ENCODE data around the gene CTU2.
A peak's percentile ranks its signal among the peaks of the same experiment; 100 is the strongest.

CTU2 gene

DNA sequence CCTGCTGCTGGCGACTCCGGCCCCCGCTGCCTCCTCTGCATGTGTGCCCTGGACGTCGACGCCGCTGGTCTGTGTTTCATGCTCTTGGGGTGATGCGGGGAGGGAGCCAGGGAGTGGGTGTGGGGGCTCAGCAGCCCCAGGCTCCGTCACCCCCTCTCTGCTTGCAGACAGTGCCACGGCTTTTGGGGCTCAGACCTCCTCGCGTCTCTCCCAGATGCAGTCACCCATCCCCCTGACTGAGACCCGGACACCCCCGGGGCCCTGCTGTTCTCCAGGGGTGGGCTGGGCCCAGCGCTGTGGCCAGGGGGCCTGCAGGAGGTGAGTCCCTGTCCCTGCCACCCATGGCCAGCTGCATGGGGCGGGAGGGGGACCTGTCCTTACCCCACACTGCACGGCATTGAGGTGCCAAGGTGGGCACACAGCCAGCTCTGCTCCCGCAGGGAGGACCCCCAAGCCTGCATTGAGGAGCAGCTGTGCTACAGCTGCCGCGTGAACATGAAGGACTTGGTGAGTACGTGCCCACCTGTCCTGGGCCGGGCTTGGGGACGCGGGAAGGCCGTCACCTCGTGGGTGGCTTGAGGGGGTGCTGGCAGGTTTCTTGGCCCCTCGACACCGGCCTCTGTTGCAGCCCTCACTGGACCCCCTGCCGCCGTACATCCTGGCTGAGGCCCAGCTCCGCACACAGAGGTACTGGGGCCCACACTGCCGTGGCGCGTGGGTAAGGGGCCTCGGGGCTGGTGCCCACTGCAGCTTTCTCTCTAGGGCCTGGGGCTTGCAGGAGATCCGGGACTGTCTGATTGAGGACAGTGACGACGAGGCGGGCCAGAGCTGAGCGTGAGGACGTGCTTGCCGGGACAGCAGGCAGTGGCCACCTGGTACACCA lies 8.4 kb downstream of the CTU2 start:
- Mint-ChIP-seq H3K27me3 (no peaks in the 10 kb centered on the region), H3K27ac (no peak overlapping the region), H3K4me3 (no peak overlapping the region), H3K36me3 (peaks cover 4% of the 10 kb centered on the region), H3K9me3 (no peaks in the 10 kb centered on the region), H3K4me1 (peaks cover 8% of the 10 kb centered on the region)

DNA sequence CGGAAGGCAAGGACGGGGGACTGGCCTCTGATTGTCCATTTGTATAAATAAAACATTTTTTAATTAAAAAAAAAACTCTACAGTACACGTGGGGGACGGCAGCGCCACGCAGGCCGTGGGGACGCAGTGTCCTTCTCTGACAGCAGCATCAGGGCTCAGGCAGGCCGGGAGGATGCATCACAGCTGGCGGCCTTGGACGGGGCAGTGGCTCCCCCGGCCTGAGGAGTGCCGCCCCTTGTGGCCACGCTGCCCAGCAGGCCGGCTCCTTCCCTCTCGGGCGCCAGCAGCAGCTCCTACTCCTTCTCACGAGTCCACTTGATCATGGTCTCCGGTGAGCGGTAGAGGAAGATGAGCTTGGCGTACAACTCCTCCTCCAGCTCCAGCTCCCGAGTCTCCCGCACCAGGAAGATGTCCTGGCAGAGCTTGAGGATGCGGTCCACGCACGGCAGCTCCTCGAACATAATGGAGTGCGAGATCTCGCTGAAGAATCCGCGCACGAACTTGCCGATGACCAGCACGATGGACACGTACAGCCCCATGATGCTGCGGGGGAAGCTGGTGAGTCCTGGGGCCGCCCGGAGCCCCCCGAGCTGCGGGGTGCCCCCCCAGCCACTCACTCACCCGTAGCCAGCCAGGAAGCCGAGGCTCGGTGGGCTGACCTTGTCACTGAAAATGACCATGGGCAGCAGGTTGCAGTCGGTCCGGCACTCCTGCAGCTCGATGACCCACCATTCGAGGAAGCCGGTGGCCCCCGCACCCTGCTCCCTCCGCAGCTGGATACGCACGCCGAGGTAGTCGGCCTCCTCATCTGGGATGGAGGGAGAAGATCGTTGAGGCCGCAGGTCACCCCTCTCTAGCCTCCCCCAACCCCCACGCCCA lies 9.2 kb downstream of the CTU2 start:
- H3K4me1 Mint-ChIP-seq: peaks cover 7% of the 10 kb centered on the region
- no peak overlapping the region for H3K4me3 Mint-ChIP-seq
- H3K27ac Mint-ChIP-seq: no peak overlapping the region
- peaks cover 4% of the 10 kb centered on the region for H3K36me3 Mint-ChIP-seq
- no peaks in the 10 kb centered on the region for H3K9me3 Mint-ChIP-seq
- no peaks in the 10 kb centered on the region for H3K27me3 Mint-ChIP-seq

DNA sequence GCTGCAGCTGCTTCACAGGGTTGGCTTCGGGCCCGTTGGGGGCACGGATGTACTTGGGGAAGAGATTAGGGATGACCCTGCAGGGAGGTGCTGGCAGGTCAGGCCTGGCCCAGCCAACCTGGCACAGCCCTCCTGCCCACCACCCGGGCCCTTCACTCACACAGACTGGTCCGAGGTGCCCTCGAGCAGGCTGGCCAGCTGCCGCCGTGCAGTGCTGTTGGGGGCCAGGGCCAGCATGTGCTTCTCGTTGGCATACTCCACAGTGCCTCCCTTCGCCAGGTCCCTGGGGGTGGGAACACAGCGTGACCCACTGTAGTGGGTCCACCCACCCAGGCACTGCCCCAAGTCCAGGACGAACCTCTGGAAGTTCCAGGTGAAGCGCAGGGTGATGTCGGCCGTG lies 9.9 kb downstream of the CTU2 start:
- peaks cover 5% of the 10 kb centered on the region for H3K36me3 Mint-ChIP-seq
- H3K4me3 Mint-ChIP-seq: no peak overlapping the region
- no peaks in the 10 kb centered on the region for H3K9me3 Mint-ChIP-seq
- no peaks in the 10 kb centered on the region for H3K27me3 Mint-ChIP-seq
- peaks cover 7% of the 10 kb centered on the region for H3K4me1 Mint-ChIP-seq
- no peak overlapping the region for H3K27ac Mint-ChIP-seq

DNA sequence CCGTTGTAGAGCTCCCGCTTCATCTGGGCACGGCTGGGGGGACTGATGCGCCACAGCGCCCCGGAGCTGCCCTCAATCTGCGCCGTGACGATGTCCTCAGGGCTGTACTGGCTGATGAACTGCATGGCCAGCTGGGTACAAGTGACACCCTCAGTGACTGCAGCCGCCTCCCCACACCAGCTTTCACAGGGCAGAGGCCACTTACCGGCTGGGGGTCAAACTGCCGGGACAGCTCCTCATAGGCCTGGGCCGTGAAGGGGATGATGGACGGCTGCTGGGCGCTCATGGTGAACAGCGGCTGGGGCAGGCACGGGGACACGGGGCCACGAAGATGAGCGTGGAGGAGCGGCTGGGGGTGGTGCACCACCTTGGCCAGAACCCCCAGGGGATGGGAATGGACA lies 10.3 kb downstream of the CTU2 start:
- Mint-ChIP-seq H3K36me3 (peaks cover 5% of the 10 kb centered on the region), H3K9me3 (no peaks in the 10 kb centered on the region), H3K27me3 (no peaks in the 10 kb centered on the region), H3K4me1 (peaks cover 5% of the 10 kb centered on the region), H3K27ac (no peak overlapping the region), H3K4me3 (no peak overlapping the region)

DNA sequence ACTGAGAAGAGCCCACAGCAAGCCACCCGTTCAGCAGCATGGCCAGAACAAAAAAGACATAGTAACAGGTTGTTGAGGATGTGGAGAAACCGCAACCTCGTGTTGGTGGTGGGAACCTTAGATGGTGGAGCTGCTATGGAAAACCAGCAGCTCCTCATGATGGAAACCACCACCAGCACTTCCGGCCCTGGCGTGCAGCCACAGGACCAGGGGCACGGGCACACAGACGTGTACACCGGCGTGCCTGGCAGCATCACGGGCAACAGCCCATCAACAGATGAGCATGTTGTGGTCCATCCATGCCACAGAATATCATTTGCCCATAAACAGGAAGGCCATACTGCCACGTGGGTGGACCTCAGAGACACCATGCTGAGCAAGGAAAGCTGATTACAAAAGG lies 11.9 kb downstream of the CTU2 start:
- H3K4me1 Mint-ChIP-seq: no peaks in the 10 kb centered on the region
- H3K27me3 Mint-ChIP-seq: no peaks in the 10 kb centered on the region
- no peaks in the 10 kb centered on the region for H3K9me3 Mint-ChIP-seq

DNA sequence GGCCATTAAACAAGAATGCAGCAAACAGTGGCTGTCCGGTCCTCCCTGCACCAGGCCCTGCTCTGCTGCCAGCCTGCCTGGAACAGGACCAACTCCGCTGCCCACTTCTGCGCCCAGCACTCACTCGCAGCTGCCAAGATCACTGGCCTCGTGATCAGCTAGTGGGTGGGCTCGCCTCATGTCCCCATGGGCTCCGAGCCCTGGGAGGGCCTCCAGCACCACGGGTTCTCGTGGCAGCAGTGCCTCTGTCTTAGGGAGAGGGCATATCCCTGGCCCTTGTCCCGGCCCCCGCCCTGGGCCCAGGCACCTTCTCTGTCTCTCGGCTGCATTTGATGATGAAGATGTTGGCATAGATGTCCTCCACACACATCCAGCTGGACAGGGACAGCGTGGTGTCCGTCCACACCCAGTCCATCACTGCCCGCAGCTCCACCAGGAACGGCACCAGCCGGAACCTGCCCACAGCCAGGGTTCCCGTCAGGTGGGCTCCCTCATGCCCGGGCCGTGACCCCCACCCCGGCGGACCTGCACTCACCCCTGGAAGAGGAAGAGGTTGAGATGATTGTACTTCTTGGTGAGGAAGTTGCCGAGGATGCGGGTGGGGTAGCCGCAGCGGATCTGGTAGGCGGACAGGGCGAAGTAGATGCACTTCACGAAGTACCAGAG lies 13.1 kb downstream of the CTU2 start:
- Mint-ChIP-seq H3K4me3 (no peak overlapping the region), H3K4me1 (no peaks in the 10 kb centered on the region), H3K27me3 (no peaks in the 10 kb centered on the region), H3K36me3 (peaks cover 5% of the 10 kb centered on the region), H3K9me3 (no peaks in the 10 kb centered on the region), H3K27ac (no peak overlapping the region)

More for the DNA sequence above, 11.9 kb downstream of the CTU2 start:
- Mint-ChIP-seq H3K4me3 (no peak overlapping the region), H3K36me3 (peaks cover 5% of the 10 kb centered on the region), H3K27ac (peak overlapping the region; percentile 23)

DNA sequence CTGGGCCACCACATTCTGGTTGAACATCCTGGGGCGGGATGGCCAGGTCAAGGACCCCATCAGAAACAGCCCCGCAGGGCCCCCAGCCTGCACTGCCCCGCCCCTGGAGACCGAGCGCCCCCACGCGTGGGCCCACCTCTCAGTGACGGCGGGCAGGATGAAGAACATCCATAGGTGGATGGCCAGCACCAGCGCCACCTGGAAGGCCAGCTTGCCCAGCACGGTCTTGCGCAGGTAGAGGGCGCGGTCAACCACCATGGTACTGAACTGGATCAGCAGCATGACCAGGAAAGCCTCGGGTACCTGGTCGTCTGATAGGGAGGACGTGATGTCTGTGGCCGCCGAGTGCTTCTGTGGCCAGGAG lies 13.6 kb downstream of the CTU2 start:
- Mint-ChIP-seq H3K27ac (peak overlapping the region; percentile 30), H3K4me3 (no peak overlapping the region), H3K4me1 (no peaks in the 10 kb centered on the region), H3K36me3 (peaks cover 5% of the 10 kb centered on the region), H3K27me3 (no peaks in the 10 kb centered on the region), H3K9me3 (no peaks in the 10 kb centered on the region)

DNA sequence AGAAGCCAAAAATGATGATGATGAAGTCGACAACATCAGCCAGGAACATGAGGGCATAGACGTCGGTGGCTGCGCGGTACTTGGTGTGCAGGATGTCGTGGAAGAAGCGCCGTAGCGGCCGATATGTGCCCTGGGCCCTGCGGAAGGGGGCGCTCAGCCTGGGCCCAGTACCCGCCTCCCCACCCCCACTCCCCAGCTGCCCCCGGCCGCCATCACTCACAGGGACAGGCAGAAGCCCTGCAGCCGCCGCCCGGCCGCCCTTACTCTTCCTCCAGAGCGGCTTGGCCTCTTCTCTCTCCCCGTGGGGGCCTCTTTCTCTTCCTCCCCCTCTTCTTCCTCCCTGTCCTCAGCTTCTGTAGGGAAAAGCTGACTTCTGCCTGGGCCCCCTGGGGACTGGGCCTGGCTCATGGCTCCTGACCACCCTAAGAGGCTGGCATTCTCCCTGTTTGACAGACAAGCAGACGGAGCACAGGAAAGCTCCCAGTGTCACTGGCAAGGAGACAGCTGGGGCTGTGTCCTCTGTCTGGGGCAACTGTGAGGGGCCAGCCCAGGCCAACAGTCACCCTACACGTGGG lies 14.2 kb downstream of the CTU2 start:
- H3K9me3 Mint-ChIP-seq: no peaks in the 10 kb centered on the region
- peaks cover 5% of the 10 kb centered on the region for H3K36me3 Mint-ChIP-seq
- no peaks in the 10 kb centered on the region for H3K4me1 Mint-ChIP-seq
- no peak overlapping the region for H3K4me3 Mint-ChIP-seq
- peak overlapping the region; percentile 59 for H3K27ac Mint-ChIP-seq
- H3K27me3 Mint-ChIP-seq: no peaks in the 10 kb centered on the region

DNA sequence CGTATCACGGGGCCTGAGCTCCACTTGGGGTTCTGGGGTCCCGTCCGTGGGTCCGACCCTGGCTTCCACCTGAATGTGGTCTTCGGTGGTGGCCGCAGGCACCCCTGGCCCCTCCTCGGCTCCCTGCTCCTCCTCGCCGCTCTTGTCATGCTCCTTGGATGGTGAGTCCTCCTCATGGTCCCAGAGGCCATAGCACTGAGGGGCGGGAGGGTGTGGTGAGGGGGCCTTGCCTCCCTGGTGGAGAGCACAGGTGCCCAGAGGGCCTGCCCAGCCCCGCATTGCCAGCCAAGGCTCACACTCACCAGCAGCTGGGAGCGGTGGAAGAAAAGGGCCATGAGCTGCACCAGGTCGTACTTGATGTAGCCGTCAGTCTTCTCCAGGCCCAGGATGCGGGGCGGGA lies 14.9 kb downstream of the CTU2 start:
- no peaks in the 10 kb centered on the region for H3K4me1 Mint-ChIP-seq
- no peak overlapping the region for H3K4me3 Mint-ChIP-seq
- no peaks in the 10 kb centered on the region for H3K27me3 Mint-ChIP-seq
- no peak overlapping the region for H3K27ac Mint-ChIP-seq
- H3K36me3 Mint-ChIP-seq: peaks cover 5% of the 10 kb centered on the region
- no peaks in the 10 kb centered on the region for H3K9me3 Mint-ChIP-seq

DNA sequence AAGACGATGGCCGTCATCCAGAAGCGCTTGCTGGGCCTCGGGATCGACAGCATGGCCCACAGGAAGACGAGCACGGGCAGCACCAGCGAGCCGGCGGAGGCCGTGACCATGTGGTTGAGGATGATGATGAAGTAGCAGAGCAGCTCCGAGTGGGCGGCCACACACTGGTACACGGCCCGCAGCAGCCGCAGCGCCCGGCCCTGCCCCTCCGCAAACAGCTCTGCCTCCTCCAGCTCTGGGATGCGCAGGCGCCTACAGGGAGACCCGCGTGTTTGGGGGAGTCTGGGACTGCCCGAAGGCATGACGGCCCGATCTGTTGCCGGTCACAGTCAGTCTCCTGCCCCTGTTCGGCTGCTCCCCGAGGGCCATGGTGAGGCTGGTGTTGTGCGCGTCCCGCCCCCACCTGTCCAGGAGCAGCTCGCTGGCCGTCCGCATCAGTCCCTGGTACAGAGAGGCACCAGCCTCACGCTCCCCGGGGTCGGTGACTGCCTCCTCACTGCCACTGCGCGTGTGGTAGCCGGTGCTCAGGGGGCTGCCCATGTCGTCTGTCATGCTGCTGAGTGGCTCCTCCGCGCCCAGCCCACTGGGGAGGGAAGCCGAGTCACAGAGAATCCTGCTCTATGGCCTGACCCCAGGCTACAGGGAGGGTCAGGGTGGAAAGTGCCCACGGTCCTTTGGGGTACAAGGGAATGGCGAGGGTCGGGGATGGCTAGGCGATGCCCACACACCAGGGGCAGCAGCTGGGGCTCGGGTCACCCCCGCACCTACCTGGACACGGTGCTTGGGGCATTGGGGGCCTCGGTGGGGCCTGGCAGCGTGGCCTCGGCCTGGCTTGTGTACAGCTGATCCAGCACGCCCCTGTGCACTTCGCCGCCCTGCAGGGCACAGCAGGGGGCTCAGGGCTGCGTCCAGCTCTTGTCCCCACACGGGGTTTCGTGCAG lies 15.8 kb downstream of the CTU2 start:
- Mint-ChIP-seq H3K4me3 (no peak overlapping the region), H3K27ac (no peak overlapping the region), H3K9me3 (no peaks in the 10 kb centered on the region), H3K36me3 (peaks cover 5% of the 10 kb centered on the region), H3K4me1 (no peaks in the 10 kb centered on the region), H3K27me3 (no peaks in the 10 kb centered on the region)

DNA sequence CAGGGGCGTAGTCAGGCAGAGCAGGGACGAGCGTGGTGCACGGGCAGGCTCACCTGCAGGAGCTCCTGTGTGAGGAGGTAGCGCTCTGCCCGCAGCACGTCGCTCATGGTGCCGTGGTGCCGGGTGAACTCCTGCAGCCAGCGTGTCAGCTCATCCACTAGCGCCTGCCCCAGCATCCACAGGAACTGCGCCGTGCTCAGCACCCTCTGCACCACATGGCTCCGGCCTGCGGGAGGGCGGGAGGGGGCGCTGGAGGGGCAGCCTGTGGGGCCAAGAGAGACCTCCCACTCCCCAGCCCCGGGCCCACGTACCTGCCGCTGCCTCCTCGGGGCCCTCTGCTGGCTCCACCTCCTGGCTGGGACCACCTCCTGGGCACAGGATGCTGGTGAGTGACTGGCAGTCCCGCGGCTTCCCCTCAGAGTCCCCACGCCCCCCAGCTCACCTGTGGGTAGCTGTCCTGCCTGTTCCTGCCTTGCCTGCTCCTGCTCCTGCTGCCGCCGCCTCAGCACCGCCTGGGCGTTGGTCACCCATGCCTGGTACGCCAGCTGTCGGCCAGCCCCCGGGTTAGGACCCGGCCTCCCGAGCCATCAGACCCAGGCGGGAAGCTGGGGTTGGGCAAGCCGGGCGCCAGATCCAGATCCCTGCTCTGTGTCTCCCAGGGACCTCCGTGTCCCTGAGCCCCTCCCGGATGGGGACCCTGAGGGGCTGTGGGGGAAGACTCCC lies 16.6 kb downstream of the CTU2 start:
- no peak overlapping the region for H3K4me3 Mint-ChIP-seq
- no peak overlapping the region for H3K27ac Mint-ChIP-seq
- no peaks in the 10 kb centered on the region for H3K9me3 Mint-ChIP-seq
- H3K27me3 Mint-ChIP-seq: no peaks in the 10 kb centered on the region
- H3K36me3 Mint-ChIP-seq: peaks cover 3% of the 10 kb centered on the region
- no peaks in the 10 kb centered on the region for H3K4me1 Mint-ChIP-seq

DNA sequence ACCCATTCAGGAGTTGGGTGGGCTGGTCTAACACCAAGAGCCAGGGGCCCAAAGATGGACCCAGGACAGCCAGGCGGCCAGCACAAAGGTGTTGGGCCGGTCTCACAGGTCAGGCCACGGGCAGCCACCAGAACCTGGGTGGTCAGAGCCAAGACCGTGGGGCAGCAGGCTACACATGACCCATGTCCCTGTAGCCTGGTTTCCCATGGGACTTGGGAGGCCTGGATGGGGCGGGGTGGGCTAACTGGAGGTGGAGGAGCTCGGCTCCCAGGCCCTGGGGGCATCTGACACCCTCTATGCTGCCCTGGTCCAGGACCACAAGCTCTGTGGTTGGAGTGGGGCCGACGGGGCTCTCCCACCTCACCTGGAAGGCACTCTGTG lies 17.2 kb downstream of the CTU2 start:
- no peaks in the 10 kb centered on the region for H3K27me3 Mint-ChIP-seq
- H3K36me3 Mint-ChIP-seq: peaks cover 3% of the 10 kb centered on the region
- no peak overlapping the region for H3K4me3 Mint-ChIP-seq
- no peak overlapping the region for H3K27ac Mint-ChIP-seq
- H3K9me3 Mint-ChIP-seq: no peaks in the 10 kb centered on the region
- H3K4me1 Mint-ChIP-seq: no peaks in the 10 kb centered on the region

DNA sequence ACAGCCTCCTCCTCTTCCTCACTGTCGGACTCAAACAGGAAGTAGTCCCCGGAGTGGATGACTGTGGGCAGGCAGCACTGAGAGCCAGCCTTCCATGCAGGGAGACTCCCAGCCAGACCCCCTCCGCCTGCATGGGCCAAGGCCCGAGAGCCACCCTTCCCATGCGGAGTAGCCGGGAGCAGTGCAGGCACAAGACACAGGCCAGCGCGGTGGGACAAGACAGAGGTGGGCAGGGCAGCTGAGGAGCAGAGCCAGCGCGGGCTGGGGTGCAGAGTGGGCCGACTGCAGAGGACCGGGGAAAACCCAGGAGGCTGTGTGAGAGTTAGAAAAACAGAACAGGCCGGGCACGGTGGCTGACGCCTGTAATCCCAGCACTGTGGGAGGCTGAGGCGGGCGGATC lies 17.6 kb downstream of the CTU2 start:
- Mint-ChIP-seq H3K4me3 (no peak overlapping the region), H3K27ac (no peak overlapping the region), H3K36me3 (peaks cover 3% of the 10 kb centered on the region), H3K4me1 (no peaks in the 10 kb centered on the region), H3K9me3 (no peaks in the 10 kb centered on the region), H3K27me3 (no peaks in the 10 kb centered on the region)

DNA sequence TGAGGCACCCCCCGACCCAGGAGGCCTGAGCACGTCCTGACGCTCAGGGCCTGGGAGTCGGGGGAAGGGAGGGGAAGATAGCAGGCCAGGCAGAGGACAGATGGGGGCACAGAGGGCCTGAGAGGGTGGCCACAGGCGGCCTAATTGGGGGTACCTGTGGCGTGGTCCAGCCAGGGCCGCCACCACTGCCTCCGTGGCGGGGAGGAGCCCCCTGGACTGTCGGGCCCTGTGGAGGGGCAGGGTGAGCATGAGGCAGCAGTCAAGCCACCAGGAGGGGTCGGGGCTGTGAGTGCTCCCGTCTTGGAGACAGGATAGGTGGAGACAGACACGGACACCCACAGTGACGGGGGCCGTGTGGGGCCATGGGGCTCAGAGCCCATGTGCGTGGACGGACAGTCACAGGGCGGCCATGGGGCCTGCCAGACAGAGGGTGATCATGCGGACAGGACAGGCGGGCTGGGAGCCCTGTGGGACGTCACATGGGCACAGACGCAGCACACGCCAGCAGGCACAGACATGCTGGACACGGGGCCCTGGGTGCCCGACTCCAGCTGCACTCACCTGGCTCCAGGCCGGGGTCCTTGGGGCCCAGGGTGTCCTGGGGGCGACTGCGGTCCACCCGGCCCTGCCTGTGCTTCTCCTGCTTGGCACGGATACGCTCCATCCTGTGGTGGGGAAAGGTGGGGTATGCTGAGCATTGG lies 18.7 kb downstream of the CTU2 start:
- Mint-ChIP-seq H3K4me3 (no peak overlapping the region), H3K27ac (no peak overlapping the region), H3K9me3 (no peaks in the 10 kb centered on the region), H3K27me3 (no peaks in the 10 kb centered on the region), H3K36me3 (peaks cover 1% of the 10 kb centered on the region), H3K4me1 (no peaks in the 10 kb centered on the region)
